ENCODE measurements around the gene CUEDC1. TPM values are rescaled to one million over a fixed set of nuclear protein-coding genes. Genes with fewer than 3 reads are reported as not detected.

CUEDC1 gene
- total RNA-seq, 1 experiment from 2014 or later = 0.71 TPM

DNA sequence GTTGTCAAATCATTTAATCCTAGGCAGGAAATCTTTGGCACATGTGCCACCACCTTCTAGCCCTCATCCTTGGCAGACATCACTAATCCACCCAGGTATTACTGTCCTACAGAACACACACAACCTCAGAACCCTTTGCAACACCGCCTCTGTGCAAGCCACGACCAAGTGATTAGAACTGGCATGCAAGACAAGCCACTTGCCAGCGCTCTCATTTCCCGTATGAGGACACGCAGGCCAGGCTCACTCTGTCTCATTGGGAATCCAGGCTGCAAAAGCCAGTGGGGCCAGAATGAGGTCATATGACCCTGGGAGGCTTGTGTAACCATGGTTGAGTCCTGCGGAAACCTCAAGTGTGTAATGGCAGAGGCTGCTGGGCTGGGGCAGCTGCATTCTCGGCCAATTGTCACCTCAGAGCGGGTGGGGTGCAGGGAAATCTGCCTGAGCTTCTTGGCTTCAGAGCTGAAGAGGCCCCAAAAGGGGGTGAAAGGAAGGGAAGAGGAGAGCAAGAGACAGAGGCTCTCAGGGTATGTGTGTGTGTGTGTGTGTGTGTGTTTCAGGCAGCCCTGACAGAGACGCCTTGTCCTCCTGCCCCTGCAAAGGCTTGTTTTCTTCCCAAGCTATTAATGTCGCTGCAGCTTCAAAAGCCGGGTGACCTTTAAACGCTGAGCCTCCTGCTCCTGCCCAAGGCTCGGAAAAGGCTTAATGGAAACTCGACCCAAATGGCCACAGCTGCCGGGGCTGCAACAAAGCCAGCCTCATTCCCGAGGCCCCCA, 62.2 kb downstream of the CUEDC1 start:
- H3K4me1 ChIP-seq (ENCODE audit: low read length) = no peaks in the 10 kb centered on the region
- no peaks in the 10 kb centered on the region for H3K36me3 ChIP-seq (ENCODE audit: insufficient read depth, low read length)
- H3K9me2 ChIP-seq (replicated peaks; ENCODE audit: insufficient read depth, low read length) = no peaks in the 10 kb centered on the region
- H3K4me2 ChIP-seq (ENCODE audit: low read depth, low read length, poor library complexity, severe bottlenecking) = no peak overlapping the region
- H2AFZ ChIP-seq (ENCODE audit: low read length) = no peak overlapping the region
- no peak overlapping the region for H3K27ac ChIP-seq (ENCODE audit: low read length)
- H3K27me3 ChIP-seq (ENCODE audit: low read length) = no peaks in the 10 kb centered on the region
- no peaks in the 10 kb centered on the region for H3K79me2 ChIP-seq (ENCODE audit: low read length)
- no peaks in the 10 kb centered on the region for H4K20me1 ChIP-seq (ENCODE audit: insufficient read depth, low read depth, low read length)
- H3K9me3 ChIP-seq (ENCODE audit: low read length) = no peaks in the 10 kb centered on the region
- DNase-seq = no peak
- H3K9ac ChIP-seq (ENCODE audit: low read length) = no peak overlapping the region
- H3K4me3 ChIP-seq (ENCODE audit: low read length) = no peak overlapping the region

GRCh38 chr17:57892146-57892819, 62.9 kb downstream of the CUEDC1 start:
- no peak overlapping the region for H3K4me2 ChIP-seq (ENCODE audit: low read depth, low read length, poor library complexity, severe bottlenecking)
- no peak overlapping the region for H3K27ac ChIP-seq (ENCODE audit: low read length)
- no peaks in the 10 kb centered on the region for H3K79me2 ChIP-seq (ENCODE audit: low read length)
- H3K4me3 ChIP-seq (ENCODE audit: low read length) = no peak overlapping the region
- no peaks in the 10 kb centered on the region for H3K36me3 ChIP-seq (ENCODE audit: insufficient read depth, low read length)
- no peak overlapping the region for H2AFZ ChIP-seq (ENCODE audit: low read length)
- no peaks in the 10 kb centered on the region for H4K20me1 ChIP-seq (ENCODE audit: insufficient read depth, low read depth, low read length)
- H3K9me2 ChIP-seq (replicated peaks; ENCODE audit: insufficient read depth, low read length) = no peaks in the 10 kb centered on the region
- H3K9ac ChIP-seq (ENCODE audit: low read length) = no peak overlapping the region
- H3K27me3 ChIP-seq (ENCODE audit: low read length) = no peaks in the 10 kb centered on the region
- DNase-seq = peak; percentile 89
- no peaks in the 10 kb centered on the region for H3K4me1 ChIP-seq (ENCODE audit: low read length)
- no peaks in the 10 kb centered on the region for H3K9me3 ChIP-seq (ENCODE audit: low read length)

- Histone ChIP-seq H2AFZ (ENCODE audit: low read length) (no peak overlapping the region), H3K79me2 (ENCODE audit: low read length) (no peaks in the 10 kb centered on the region), H3K4me3 (ENCODE audit: low read length) (no peak overlapping the region), H3K9ac (ENCODE audit: low read length) (no peak overlapping the region), H3K4me1 (ENCODE audit: low read length) (no peaks in the 10 kb centered on the region), H3K9me2 (replicated peaks; ENCODE audit: insufficient read depth, low read length) (no peaks in the 10 kb centered on the region), H3K9me3 (ENCODE audit: low read length) (no peaks in the 10 kb centered on the region), H3K27ac (ENCODE audit: low read length) (no peak overlapping the region), H4K20me1 (ENCODE audit: insufficient read depth, low read depth, low read length) (no peaks in the 10 kb centered on the region), H3K4me2 (ENCODE audit: low read depth, low read length, poor library complexity, severe bottlenecking) (no peak overlapping the region), H3K27me3 (ENCODE audit: low read length) (no peaks in the 10 kb centered on the region), H3K36me3 (ENCODE audit: insufficient read depth, low read length) (no peaks in the 10 kb centered on the region)
- DNase-seq = no peak
Measured at GRCh38 chr17:57890857-57891232, 64.4 kb downstream of the CUEDC1 start.

DNA sequence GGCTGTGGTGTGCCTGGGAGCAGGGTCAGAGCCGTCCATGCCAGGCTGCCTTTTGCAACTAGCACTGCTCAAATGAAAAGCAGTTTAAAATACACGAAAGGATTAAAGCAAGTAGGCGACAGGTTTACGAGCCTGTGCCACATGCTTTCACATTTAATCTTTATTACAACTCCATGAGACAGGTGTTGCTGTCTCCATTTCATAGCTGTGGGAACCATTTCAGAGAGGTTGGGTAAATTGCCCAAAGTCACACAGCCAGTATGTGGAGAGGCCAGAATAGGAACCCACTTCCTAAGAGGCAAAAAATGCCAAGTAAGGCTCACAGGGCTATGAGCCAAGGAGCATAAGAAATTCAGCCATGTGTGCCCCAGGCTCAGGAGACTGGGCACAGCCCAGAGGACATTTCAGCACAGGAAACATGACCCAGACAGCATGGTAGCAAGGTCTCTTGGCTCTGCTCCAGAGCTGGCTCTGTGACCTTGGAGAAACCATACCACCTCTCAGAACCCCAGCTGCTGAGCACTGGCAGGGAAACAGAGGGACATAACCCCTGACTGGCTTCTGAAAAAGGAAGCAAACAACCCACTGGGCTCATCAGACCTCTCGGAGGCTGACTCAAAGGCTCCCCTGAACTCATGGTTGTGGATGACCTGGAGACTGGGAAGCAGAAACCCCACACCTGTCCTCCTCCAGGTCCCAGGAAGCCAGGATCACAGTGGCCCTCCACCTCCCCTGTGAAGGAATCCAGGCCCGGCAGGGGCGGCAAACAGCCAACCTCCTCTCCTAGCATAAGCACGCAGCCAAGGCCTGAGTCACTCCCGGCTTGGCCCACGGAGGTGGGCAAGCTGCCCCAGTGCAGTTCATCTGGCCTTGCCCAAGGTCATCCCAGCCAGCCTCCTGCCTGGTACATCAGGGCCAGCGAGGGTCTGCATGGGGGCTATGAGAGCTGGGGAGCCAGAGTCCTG, 65.0 kb downstream of the CUEDC1 start:
- no peaks in the 10 kb centered on the region for H3K4me1 ChIP-seq (ENCODE audit: low read length)
- H4K20me1 ChIP-seq (ENCODE audit: insufficient read depth, low read depth, low read length) = no peaks in the 10 kb centered on the region
- no peak for DNase-seq
- no peak overlapping the region for H3K4me2 ChIP-seq (ENCODE audit: low read depth, low read length, poor library complexity, severe bottlenecking)
- H3K36me3 ChIP-seq (ENCODE audit: insufficient read depth, low read length) = no peaks in the 10 kb centered on the region
- H2AFZ ChIP-seq (ENCODE audit: low read length) = no peak overlapping the region
- H3K79me2 ChIP-seq (ENCODE audit: low read length) = no peaks in the 10 kb centered on the region
- no peak overlapping the region for H3K27ac ChIP-seq (ENCODE audit: low read length)
- no peak overlapping the region for H3K9ac ChIP-seq (ENCODE audit: low read length)
- no peak overlapping the region for H3K4me3 ChIP-seq (ENCODE audit: low read length)
- no peaks in the 10 kb centered on the region for H3K9me3 ChIP-seq (ENCODE audit: low read length)
- H3K9me2 ChIP-seq (replicated peaks; ENCODE audit: insufficient read depth, low read length) = no peaks in the 10 kb centered on the region
- no peaks in the 10 kb centered on the region for H3K27me3 ChIP-seq (ENCODE audit: low read length)

DNA sequence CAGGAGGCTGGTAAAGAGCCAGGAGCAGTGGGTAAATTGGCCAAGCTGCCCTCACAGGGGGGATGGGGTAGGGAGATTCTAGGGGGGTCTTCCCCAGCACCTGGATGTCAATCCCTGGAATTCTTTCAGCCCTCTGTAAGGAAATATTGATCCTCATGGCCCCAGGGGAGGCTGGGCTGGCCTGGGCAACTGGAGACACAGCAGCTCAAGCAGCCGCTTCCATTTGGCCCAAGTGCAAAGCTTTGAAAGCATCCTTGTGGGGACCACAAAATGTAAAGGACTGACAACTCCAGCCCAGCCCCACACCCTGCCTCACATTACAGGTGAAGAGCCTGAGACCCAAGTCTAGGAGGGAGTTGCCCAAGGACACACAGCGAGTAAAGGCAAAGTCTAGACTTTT, 66.0 kb downstream of the CUEDC1 start:
- DNase-seq = no peak
- Histone ChIP-seq H3K9me2 (replicated peaks; ENCODE audit: insufficient read depth, low read length) (no peaks in the 10 kb centered on the region), H3K27me3 (ENCODE audit: low read length) (no peaks in the 10 kb centered on the region), H3K79me2 (ENCODE audit: low read length) (no peaks in the 10 kb centered on the region), H2AFZ (ENCODE audit: low read length) (no peak overlapping the region), H3K9ac (ENCODE audit: low read length) (no peak overlapping the region), H3K36me3 (ENCODE audit: insufficient read depth, low read length) (no peaks in the 10 kb centered on the region), H3K4me1 (ENCODE audit: low read length) (no peaks in the 10 kb centered on the region), H4K20me1 (ENCODE audit: insufficient read depth, low read depth, low read length) (no peaks in the 10 kb centered on the region), H3K4me3 (ENCODE audit: low read length) (no peak overlapping the region), H3K9me3 (ENCODE audit: low read length) (no peaks in the 10 kb centered on the region), H3K4me2 (ENCODE audit: low read depth, low read length, poor library complexity, severe bottlenecking) (no peak overlapping the region), H3K27ac (ENCODE audit: low read length) (no peak overlapping the region)

DNA sequence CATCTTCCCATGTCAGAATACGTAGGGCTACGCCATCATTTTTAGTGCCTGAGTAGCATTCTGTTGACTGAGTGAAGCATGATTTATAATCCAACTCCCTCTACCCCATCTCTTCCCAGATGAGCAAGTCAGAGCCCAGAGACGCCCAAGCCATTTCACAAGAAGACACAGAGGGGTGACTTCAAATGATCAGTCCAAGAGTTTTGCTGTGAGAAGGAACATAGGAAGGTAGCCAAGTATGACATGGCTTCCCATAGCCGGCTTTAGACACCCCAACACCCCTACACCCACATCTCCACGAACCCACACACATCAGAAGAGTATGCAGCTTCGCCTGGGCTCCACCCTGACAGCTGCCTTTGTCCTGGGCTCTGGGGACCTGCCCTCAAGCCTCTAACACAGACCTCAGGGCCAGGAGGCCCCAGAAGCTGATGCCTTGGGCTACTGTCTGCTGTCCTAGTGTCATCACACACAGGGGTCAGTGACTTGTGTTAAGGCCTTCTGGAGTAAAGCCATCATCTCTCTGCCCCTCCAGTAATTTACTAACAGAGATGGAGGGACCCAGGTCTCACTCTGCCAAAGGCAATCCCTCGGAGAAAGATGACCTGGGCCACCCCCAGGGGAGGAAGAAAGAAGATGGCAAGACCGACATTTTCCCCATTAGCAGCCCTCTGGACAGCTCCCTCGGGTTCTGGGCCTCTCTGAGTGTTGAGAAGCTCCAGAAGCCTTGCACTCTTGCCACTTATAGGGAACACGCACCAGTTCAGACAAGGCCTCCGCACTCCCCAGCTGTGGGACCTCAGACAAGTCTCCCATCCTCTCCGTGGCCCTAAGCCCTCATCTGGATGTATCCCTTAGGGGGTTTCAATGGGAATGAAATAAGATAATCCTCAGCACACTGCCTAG, 66.6 kb downstream of the CUEDC1 start:
- no peak overlapping the region for H3K4me2 ChIP-seq (ENCODE audit: low read depth, low read length, poor library complexity, severe bottlenecking)
- H3K4me3 ChIP-seq (ENCODE audit: low read length) = no peak overlapping the region
- no peak overlapping the region for H2AFZ ChIP-seq (ENCODE audit: low read length)
- no peaks in the 10 kb centered on the region for H3K9me3 ChIP-seq (ENCODE audit: low read length)
- H3K27ac ChIP-seq (ENCODE audit: low read length) = no peak overlapping the region
- H3K27me3 ChIP-seq (ENCODE audit: low read length) = no peaks in the 10 kb centered on the region
- no peaks in the 10 kb centered on the region for H3K36me3 ChIP-seq (ENCODE audit: insufficient read depth, low read length)
- no peak overlapping the region for H3K9ac ChIP-seq (ENCODE audit: low read length)
- no peaks in the 10 kb centered on the region for H3K9me2 ChIP-seq (replicated peaks; ENCODE audit: insufficient read depth, low read length)
- no peaks in the 10 kb centered on the region for H3K4me1 ChIP-seq (ENCODE audit: low read length)
- DNase-seq = no peak
- no peaks in the 10 kb centered on the region for H3K79me2 ChIP-seq (ENCODE audit: low read length)
- no peaks in the 10 kb centered on the region for H4K20me1 ChIP-seq (ENCODE audit: insufficient read depth, low read depth, low read length)

- no peaks in the 10 kb centered on the region for H3K79me2 ChIP-seq (ENCODE audit: low read length)
- H2AFZ ChIP-seq (ENCODE audit: low read length) = no peak overlapping the region
- no peak overlapping the region for H3K9ac ChIP-seq (ENCODE audit: low read length)
- no peaks in the 10 kb centered on the region for H3K4me1 ChIP-seq (ENCODE audit: low read length)
- H3K9me2 ChIP-seq (replicated peaks; ENCODE audit: insufficient read depth, low read length) = no peaks in the 10 kb centered on the region
- H3K27me3 ChIP-seq (ENCODE audit: low read length) = no peaks in the 10 kb centered on the region
- no peak overlapping the region for H3K4me3 ChIP-seq (ENCODE audit: low read length)
- DNase-seq = no peak
- no peaks in the 10 kb centered on the region for H4K20me1 ChIP-seq (ENCODE audit: insufficient read depth, low read depth, low read length)
- no peaks in the 10 kb centered on the region for H3K36me3 ChIP-seq (ENCODE audit: insufficient read depth, low read length)
- no peak overlapping the region for H3K27ac ChIP-seq (ENCODE audit: low read length)
- H3K9me3 ChIP-seq (ENCODE audit: low read length) = no peaks in the 10 kb centered on the region
- no peak overlapping the region for H3K4me2 ChIP-seq (ENCODE audit: low read depth, low read length, poor library complexity, severe bottlenecking)
Measured at GRCh38 chr17:57887161-57887560, 68.1 kb downstream of the CUEDC1 start.
